WI38 (cell line): ENCODE results near the gene WDR90.

Source experiments
- H3K4me3 ChIP-seq: 2 replicates; pipeline ENCODE4 v1.5.1; 2011; ENCODE audit warnings: low read depth, mild to moderate bottlenecking, control low read depth, low read length
- CTCF ChIP-seq: IDR thresholded peaks from 2 replicates; pipeline ENCODE4 v1.5.1; 2012; ENCODE audit warnings: low read depth, mild to moderate bottlenecking, control low read depth, low read length

WDR90 gene

GRCh38 chr16:648781-649589 is at the start of gene WDR90:
WDR90 (plus strand) TSS chr16:649365; CDS start chr16:649417, 52 bp downstream.
- peak within 1 kb of the TSS; percentile 65 for H3K4me3 ChIP-seq
- no peak for TF ChIP-seq CTCF

- TF ChIP-seq CTCF = no peak
- H3K4me3 ChIP-seq = no peak overlapping the region
Observed at GRCh38 chr16:600781-601180, 48.4 kb upstream of the WDR90 start.

GRCh38 chr16:603933-604332 is 45.2 kb upstream of the WDR90 start:
- no peak overlapping the region for H3K4me3 ChIP-seq
- no peak for TF ChIP-seq CTCF

GRCh38 chr16:606656-607307 is 42.4 kb upstream of the WDR90 start:
- no peak for TF ChIP-seq CTCF
- no peak overlapping the region for H3K4me3 ChIP-seq

- no peak overlapping the region for H3K4me3 ChIP-seq
- TF ChIP-seq CTCF = no peak
Observed at GRCh38 chr16:608019-608418, 41.1 kb upstream of the WDR90 start.

- TF ChIP-seq CTCF = no peak
Observed at GRCh38 chr16:609316-609715, 39.8 kb upstream of the WDR90 start.

GRCh38 chr16:609984-610383 is 39.2 kb upstream of the WDR90 start:
- no peak overlapping the region for H3K4me3 ChIP-seq
- TF ChIP-seq CTCF = no peak

More at GRCh38 chr16:609316-609715, 39.8 kb upstream of the WDR90 start:
- no peak overlapping the region for H3K4me3 ChIP-seq
